Panc1 (cell line): Measurements from ENCODE around the gene SUGP1. TPM values are rescaled to one million over a fixed set of nuclear protein-coding genes. Genes with fewer than 3 reads are reported as not detected.

Experiments used
- ATAC-seq: fragments of 200-7000 bp; cut with Tn5 transposase; 2 replicates; pipeline ENCODE4 v1.9.1; 2020; ENCODE audit warnings: mild to moderate bottlenecking, moderate library complexity
- BruUV-seq: library from RNA; stranded (reverse); fragments of 400-500 nt; replicated peaks from 2 replicates; lab custom pipeline; 2021; lab: Mats Ljungman, UMichigan
- CTCF ChIA-PET: fragments of 300-600 bp; sonication (Branson Sonifier 250); formaldehyde crosslinking; loops from one replicate; lab custom pipeline; 2022; ENCODE audit warnings: antibody characterized with exemption; lab: Charles Lee
- POLR2A ChIA-PET: fragments of 300-600 bp; sonication (Branson Sonifier 250); formaldehyde crosslinking; loops from one replicate; lab custom pipeline; 2022; ENCODE audit warnings: antibody characterized with exemption; lab: Charles Lee
- DNase-seq: peaks from one replicate; pipeline ENCODE4 v3.0.0-alpha.2; 2010; ENCODE audit warnings: low read depth, low spot score
- H3K27ac ChIP-seq: 2 replicates; pipeline ENCODE4 v1.5.1; 2011; ENCODE audit warnings: mild to moderate bottlenecking, low read length, inconsistent platforms
- H3K27me3 ChIP-seq: fragments of 200-500 bp; sonication (Bioruptor generic); 2 replicates; pipeline ENCODE4 v1.6.0; 2014; ENCODE audit warnings: low read length, inconsistent platforms; ENCODE audit not compliant: control insufficient read depth, insufficient read depth
- H3K36me3 ChIP-seq: fragments of 200-500 bp; sonication (Bioruptor generic); 2 replicates; pipeline ENCODE4 v1.5.1; 2014; ENCODE audit warnings: inconsistent platforms, mild to moderate bottlenecking, low read length, moderate library complexity; ENCODE audit not compliant: control insufficient read depth, insufficient read depth
- H3K4me1 ChIP-seq: 2 replicates; pipeline ENCODE4 v1.5.1; 2011; ENCODE audit warnings: inconsistent platforms, mild to moderate bottlenecking, low read length, moderate library complexity; ENCODE audit not compliant: control insufficient read depth, insufficient read depth
- H3K4me3 ChIP-seq, 2 experiments: 2 replicates each; pipeline ENCODE4 v1.5.1; 2011 to 2012; ENCODE audit warnings: low read depth in 2 of 2, low read length in 2 of 2, mild to moderate bottlenecking in 2 of 2, inconsistent platforms in 1 of 2, moderate library complexity in 1 of 2
- H3K9me3 ChIP-seq: fragments of 200-500 bp; sonication (Bioruptor generic); 2 replicates; pipeline ENCODE4 v1.5.1; 2014; ENCODE audit warnings: low read depth, mild to moderate bottlenecking, inconsistent platforms, low read length, moderate library complexity; ENCODE audit not compliant: control insufficient read depth, insufficient read depth
- CTCF ChIP-seq: fragments of 450-650 bp; IDR thresholded peaks from 2 replicates; pipeline ENCODE4 v1.5.1; 2017; ENCODE audit warnings: mild to moderate bottlenecking
- POLR2AphosphoS5 ChIP-seq: IDR thresholded peaks from 2 replicates; pipeline ENCODE4 v1.6.1; 2012; ENCODE audit warnings: mild to moderate bottlenecking, low read depth, low read length, moderate library complexity
- REST ChIP-seq, 2 experiments: IDR thresholded peaks; 2 replicates each; pipeline ENCODE4 v1.6.1; 2011 to 2012; ENCODE audit warnings: low read depth in 2 of 2, control low read depth in 1 of 2, low read length in 1 of 2, mild to moderate bottlenecking in 1 of 2, moderate library complexity in 1 of 2; ENCODE audit not compliant: insufficient read depth in 1 of 2
- SIN3A ChIP-seq: IDR thresholded peaks from 2 replicates; pipeline ENCODE4 v1.6.1; 2012; ENCODE audit warnings: low read depth, mild to moderate bottlenecking, low read length, moderate library complexity, borderline replicate concordance; ENCODE audit not compliant: insufficient read depth
- TCF7L2 ChIP-seq: IDR thresholded peaks from 2 replicates; pipeline ENCODE4 v1.6.1; 2011; ENCODE audit warnings: mild to moderate bottlenecking, low read depth, low read length, inconsistent platforms
- in situ Hi-C: cut with HindIII; loops from 2 replicates; pipeline ENCODE4 v1.10.0; 2016; ENCODE audit warnings: low sequenced_read_pairs, low pct_unique_long_range_greater_than_20kb
- intact Hi-C: fragments of 100-400 bp; cut with micrococcal nuclease; formaldehyde crosslinking; loops from one replicate; pipeline ENCODE4 v1.10.0; 2022; ENCODE audit not compliant: unreplicated experiment
- total RNA-seq: library from RNA; stranded (reverse); gene quantifications from one replicate; pipeline ENCODE4 v1.2.1, GENCODE V29; 2021; ENCODE audit not compliant: unreplicated experiment

The SUGP1 gene
- total RNA-seq, 1 experiment from 2014 or later, result 41.5 TPM

GRCh38 chr19:19268453-19269385 lies 51.6 kb downstream of the SUGP1 start:
- Histone ChIP-seq H3K4me1 (no peaks in the 10 kb centered on the region), H3K4me3 (no peak overlapping the region), H3K36me3 (no peaks in the 10 kb centered on the region), H3K27me3 (no peaks in the 10 kb centered on the region), H3K9me3 (no peaks in the 10 kb centered on the region), H3K27ac (no peak overlapping the region)
- no TSS peak for BruUV-seq
- TF ChIP-seq REST (IDR thresholded peaks at IDR 0.05; ENCODE audit: insufficient read depth in 1 of 2, low read depth in 2 of 2, low read length in 1 of 2), result no peak
- no peak for TF ChIP-seq POLR2AphosphoS5
- TF ChIP-seq SIN3A, result no peak
- no peak for TF ChIP-seq CTCF
- TF ChIP-seq TCF7L2, result no peak
- CTCF ChIA-PET, result no interaction called here
- ATAC-seq (no peak), DNase-seq (no peak)
- intact Hi-C loops (no loop called here), in situ Hi-C loops (no loop called here)
- POLR2A ChIA-PET, result no interaction called here

GRCh38 chr19:19267305-19267704 lies 53.0 kb downstream of the SUGP1 start:
- POLR2A ChIA-PET, result no interaction called here

More at GRCh38 chr19:19267305-19267704, 53.0 kb downstream of the SUGP1 start:
- BruUV-seq, result no TSS peak
- Histone ChIP-seq H3K4me3 (no peak overlapping the region), H3K4me1 (no peaks in the 10 kb centered on the region), H3K27ac (no peak overlapping the region), H3K36me3 (no peaks in the 10 kb centered on the region), H3K9me3 (no peaks in the 10 kb centered on the region), H3K27me3 (no peaks in the 10 kb centered on the region)
- intact Hi-C loops (no loop called here), in situ Hi-C loops (no loop called here)
- TF ChIP-seq POLR2AphosphoS5 (no peak), SIN3A (no peak), TCF7L2 (no peak), CTCF (no peak), REST (IDR thresholded peaks at IDR 0.05; ENCODE audit: insufficient read depth in 1 of 2, low read depth in 2 of 2, low read length in 1 of 2) (no peak)
- CTCF ChIA-PET, result no interaction called here
- DNase-seq, result no peak
- no peak for ATAC-seq
